Epidermal melanocyte (primary cell): ENCODE results near the gene AFG3L2.

ENCODE experiments used
- DNase-seq: peaks from one replicate; pipeline ENCODE4 v3.0.0; 2011; ENCODE audit warnings: low spot score; ENCODE audit not compliant: insufficient read length

Gene AFG3L2

DNA sequence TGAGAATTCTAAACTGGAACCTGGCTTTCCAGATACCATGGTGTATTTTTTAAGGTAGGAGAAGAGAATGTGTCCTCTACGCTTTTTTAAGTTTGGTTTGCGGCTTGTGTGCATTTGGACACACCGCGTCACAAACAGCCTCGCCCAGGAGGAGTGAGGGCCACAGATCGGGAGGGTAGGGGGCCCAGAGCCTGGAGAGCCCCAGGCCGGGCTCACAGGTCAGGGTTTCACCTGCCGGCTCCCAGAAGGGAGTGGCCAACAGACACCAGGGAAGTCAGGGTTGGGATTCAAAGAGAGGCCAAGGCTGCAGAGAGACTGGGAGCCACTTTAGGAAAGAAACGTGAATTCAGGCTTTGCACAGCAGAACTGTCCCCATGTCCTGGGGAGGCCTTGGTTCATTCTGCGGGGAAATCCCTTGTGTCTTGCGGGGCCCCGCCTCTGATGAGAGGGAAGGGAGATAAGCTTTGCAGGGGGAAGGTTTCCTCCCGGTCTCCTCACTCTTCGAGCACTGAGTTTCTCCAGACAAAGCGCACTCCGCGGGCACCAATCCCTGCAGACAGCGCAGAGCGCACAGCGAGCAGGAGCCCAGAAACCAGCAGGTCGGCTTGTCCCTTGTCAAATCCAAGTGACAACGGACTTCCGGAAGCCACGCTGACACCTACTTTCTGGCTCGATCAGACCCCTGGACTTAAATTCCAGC is 70.9 kb downstream of the AFG3L2 start:
- no peak for DNase-seq

DNA sequence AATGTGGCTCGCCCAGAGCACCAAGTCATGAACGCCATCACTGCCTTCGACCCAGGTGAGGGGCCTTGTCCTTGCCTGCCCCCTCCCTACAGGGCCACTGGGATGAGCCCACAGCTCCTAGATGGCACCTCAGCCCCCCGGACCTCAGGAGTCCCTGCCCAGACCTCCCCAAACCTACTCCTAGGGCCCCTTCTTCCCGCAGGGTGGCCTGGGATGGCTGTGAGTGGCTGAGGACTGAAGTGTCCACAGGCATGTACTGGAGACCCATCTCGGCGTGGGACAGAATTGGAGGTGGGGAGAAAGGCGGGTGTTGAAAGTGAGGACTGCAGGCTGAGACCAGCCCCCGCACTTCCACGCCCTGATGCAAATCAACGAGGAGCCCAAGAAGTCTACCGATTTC is 71.8 kb downstream of the AFG3L2 start:
- DNase-seq: no peak

GRCh38 chr18:12304351-12305210 is 72.4 kb downstream of the AFG3L2 start:
- no peak for DNase-seq

- DNase-seq: no peak
Observed at GRCh38 chr18:12302391-12303147, 74.5 kb downstream of the AFG3L2 start.

- DNase-seq: no peak
Observed at GRCh38 chr18:12301263-12302005, 75.6 kb downstream of the AFG3L2 start.

DNA sequence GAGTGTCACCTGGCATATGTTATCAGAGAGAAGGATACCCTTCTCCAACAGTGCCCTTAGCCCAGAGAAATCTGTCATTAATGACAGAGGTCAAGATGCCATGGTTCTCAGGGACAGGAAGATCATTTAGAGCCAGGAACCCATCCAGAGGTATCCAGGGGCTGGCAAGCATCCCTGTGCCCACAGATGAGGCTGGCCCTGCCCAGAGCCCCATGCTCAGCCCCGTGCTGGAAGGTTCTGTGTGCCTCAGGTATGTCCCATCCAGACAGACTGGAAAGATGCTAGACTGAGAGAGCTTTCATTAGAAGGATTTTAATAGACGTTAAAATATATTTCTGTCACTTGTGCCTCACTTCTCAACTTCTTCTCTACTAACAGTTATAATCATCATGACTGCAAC is 77.2 kb downstream of the AFG3L2 start:
- no peak for DNase-seq

DNA sequence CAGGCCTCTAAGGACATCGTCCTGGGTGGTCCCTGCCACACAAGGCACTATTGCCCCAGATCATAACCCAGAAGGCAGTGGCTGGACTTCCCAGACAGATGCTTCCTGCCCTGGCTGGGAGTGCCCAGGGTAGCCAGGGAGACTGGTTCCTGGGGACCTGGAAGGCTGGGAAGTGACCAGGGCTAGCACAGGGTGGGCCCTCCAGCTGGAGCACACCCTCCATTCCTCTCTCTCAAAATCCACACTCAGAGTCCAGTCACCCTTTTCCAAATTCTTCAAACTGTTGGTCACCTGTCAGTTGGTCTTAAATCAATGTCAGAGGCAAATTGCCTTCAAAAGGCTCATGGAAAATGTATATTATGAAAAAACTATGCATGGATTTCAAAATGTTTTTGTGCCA is 80.6 kb downstream of the AFG3L2 start:
- DNase-seq: no peak

GRCh38 chr18:12296087-12296403 is 81.0 kb downstream of the AFG3L2 start:
- DNase-seq: no peak

DNA sequence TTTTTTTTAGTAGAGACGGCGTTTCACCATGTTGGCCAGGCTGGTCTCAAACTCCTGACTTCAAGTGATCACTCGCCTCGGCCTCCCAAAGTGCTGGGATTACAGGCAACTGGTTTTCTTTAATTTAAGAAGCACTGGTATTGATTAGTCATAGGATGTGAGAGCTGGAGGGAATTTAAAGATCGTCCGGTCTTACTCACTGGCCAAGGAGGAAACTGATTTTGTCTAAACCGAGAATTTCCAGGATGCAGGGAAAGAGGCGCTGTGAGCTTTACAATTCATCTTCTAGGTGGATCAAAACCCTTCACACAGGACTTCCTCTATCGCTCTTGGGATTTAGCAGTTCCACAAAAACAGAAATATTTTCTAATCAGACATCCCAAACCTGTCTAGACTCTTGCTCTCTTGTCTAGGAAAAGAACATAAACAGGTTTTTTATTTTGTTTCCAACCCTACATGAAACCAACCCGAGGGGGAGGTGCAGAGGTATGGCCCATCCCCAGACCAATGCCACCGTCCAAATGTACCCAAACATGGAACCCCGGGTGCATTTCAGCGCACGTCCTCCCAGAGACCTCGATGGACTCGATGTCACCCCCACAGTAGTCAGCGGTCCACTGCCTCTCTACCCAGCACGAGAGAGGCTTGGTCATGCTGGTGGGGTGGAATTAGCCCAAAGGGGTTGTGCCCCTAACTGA is 81.5 kb downstream of the AFG3L2 start:
- no peak for DNase-seq

- no peak for DNase-seq
Observed at GRCh38 chr18:12293831-12294230, 83.2 kb downstream of the AFG3L2 start.

DNA sequence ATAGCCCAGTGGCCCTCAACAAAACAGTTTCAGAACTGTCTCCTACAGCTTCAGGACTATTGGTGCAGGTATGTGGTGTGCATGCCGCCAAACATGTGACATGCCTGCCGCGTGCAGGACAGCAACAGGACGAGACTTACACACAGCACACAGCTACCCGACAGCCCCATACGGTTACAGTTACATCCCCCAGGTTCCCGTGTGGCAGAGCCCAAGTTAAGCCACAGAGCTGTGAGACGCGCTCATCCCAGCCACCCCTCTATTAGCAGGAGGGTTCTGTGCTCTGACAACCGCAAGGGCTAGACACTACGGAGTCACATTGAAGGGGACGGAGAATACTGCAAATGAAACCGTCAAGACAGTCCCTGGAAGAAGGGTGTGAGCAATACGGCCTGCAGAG is 85.3 kb downstream of the AFG3L2 start:
- no peak for DNase-seq

DNA sequence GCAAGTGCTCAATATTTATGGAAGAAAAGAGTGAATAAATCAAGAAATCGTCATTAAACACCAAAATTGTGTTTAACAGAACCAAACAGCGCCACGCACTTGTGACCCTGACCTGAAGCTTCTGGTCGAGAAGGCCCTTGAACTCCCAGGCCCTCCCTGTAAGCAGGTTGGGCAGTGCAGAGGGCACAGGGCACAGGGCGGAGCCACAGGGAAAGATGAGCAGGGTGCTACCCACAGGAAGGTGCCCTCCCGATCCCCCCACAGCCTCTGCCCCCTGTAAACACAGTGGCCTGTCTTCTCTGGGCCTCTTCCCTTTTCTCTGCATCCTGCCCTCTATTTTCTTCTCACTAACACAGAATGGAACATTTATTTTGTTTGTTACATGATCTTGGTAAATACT is 85.9 kb downstream of the AFG3L2 start:
- no peak for DNase-seq

GRCh38 chr18:12290086-12290485 is 86.9 kb downstream of the AFG3L2 start:
- DNase-seq: no peak

DNA sequence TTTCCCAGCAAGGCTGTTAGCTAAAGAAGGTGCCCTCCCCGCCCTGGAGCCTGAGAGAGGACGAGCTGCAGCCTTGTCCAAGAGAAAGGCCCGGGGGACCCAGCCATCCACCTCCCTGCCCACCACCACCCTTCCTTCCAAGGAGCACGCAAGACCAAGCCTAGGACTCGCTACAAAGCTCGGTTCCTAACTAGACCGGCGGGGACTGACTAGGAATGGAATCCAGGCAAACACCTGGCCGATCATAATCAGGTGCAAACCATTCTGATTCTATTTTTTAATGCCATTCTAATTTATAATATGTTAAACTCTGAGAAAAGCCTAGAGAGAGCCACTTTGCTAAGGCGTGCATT is 88.6 kb downstream of the AFG3L2 start:
- DNase-seq: no peak

DNA sequence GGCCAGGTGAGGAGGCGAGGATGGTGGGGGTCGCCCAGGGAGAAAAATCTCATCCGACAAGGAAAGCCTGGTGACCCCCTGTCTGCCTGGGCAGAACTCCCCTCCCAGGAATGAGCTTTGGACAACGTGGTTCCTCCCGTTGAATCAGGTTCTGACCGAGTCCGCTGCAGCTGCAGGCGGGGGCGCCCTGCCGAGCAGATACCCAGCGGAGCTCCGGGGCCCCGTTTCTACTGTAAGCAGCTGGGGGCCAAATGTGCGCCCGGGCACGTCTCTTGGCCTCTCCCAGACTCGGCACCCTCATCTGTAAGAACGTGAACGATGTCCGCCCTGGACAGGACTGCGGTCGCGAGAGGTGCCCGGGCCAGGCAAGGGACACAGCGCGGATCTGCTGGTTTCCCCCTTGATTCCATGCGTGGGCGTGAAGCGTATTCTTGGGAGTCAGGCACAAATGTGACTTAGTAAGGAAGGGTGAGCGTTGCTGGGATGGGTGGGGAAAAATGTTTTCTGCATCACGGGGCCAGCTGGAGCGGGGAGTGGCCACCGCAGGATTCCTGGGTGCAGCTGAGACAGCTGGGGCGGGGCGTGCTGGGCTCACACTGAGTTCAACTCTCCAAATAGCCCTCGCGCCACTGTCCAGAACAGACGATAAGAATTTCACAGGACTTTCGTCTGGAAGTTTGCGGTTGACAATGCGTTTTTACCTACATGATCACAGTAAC is 89.2 kb downstream of the AFG3L2 start:
- peak; percentile 69 for DNase-seq

- DNase-seq: no peak
Observed at GRCh38 chr18:12287131-12287681, 89.8 kb downstream of the AFG3L2 start.

DNA sequence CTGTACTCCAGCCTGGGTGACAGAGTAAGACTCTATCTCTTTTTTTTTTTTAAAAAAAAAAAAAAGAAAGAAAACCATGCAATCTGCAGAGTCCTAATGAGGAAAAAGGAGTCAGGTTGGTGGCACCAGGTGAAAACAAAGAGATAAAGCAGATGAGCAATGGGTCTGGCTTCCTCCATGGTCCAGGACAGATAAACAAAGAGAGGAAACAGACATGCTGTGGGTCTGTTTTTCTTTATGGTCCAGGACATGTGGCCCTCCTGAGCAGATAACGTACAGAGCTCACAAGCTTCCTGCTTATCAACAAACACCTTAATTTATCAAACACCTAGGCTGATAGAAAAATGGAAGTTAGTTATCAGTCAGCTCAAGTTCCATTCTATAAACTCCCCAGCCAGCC is 93.4 kb downstream of the AFG3L2 start:
- no peak for DNase-seq

GRCh38 chr18:12283256-12283655 is 93.8 kb downstream of the AFG3L2 start:
- no peak for DNase-seq

GRCh38 chr18:12282442-12283039 is 94.5 kb downstream of the AFG3L2 start:
- peak; percentile 48 for DNase-seq

GRCh38 chr18:12281861-12282260 is 95.2 kb downstream of the AFG3L2 start:
- DNase-seq: no peak
